HepG2 (cell line): Measurements from ENCODE around the gene PPP2R5D. TPM values are rescaled to one million over a fixed set of nuclear protein-coding genes. Genes with fewer than 3 reads are reported as not detected.
A peak's percentile ranks its signal among the peaks of the same experiment; 100 is the strongest.

Experiments
- BHLHE40 ChIP-seq: IDR thresholded peaks from 2 replicates; pipeline ENCODE4 v1.6.1; 2011; ENCODE audit warnings: low read length, improper control_type of control experiment
- CREB1 ChIP-seq, 2 experiments: fragments of 450-650 bp in 1 of 2; IDR thresholded peaks; 2 replicates each; pipeline ENCODE4 v1.6.1; 2016 to 2017; ENCODE audit warnings: control low read depth in 1 of 2, mild to moderate bottlenecking in 1 of 2, missing compliant biosample characterization in 1 of 2, missing genetic modification characterization in 1 of 2
- EEA1 ChIP-seq: sonication (generic); formaldehyde crosslinking; IDR thresholded peaks from 2 replicates; pipeline ENCODE4 v1.5.1; 2020; ENCODE audit warnings: mild to moderate bottlenecking, missing genetic modification reagents, borderline replicate concordance
- GTF2F1 ChIP-seq: fragments of 150-350 bp; IDR thresholded peaks from 2 replicates; pipeline ENCODE4 v1.6.1; 2014; ENCODE audit warnings: low read length
- IKZF4 ChIP-seq: sonication (generic); formaldehyde crosslinking; IDR thresholded peaks from 2 replicates; pipeline ENCODE4 v1.5.1; 2020; ENCODE audit warnings: borderline replicate concordance, mild to moderate bottlenecking, low read depth, missing genetic modification reagents; ENCODE audit errors: not compliant biosample characterization
- IRF2 ChIP-seq: IDR thresholded peaks from 2 replicates; pipeline ENCODE4 v1.6.1; 2018; ENCODE audit warnings: missing genetic modification reagents, missing compliant biosample characterization
- KAT8 ChIP-seq: IDR thresholded peaks from 2 replicates; pipeline ENCODE4 v1.6.1; 2016; ENCODE audit warnings: missing genetic modification reagents, missing compliant biosample characterization
- NPAS2 ChIP-seq: sonication (generic); formaldehyde crosslinking; IDR thresholded peaks from 2 replicates; pipeline ENCODE4 v1.8.0; 2022; ENCODE audit warnings: mild to moderate bottlenecking, missing genetic modification reagents, borderline replicate concordance
- ONECUT2 ChIP-seq: sonication (generic); formaldehyde crosslinking; IDR thresholded peaks from 2 replicates; pipeline ENCODE4 v1.4.0; 2020; ENCODE audit warnings: missing genetic modification reagents
- SP4 ChIP-seq: sonication (generic); formaldehyde crosslinking; IDR thresholded peaks from 2 replicates; pipeline ENCODE4 v1.8.1; 2023; ENCODE audit warnings: mild to moderate bottlenecking, missing genetic modification reagents
- TGIF2 ChIP-seq: IDR thresholded peaks from 2 replicates; pipeline ENCODE4 v1.6.1; 2016; ENCODE audit warnings: control low read depth, missing compliant biosample characterization
- U2AF1 ChIP-seq: fragments of 200-400 bp; formaldehyde crosslinking; optimal IDR thresholded peaks from 2 replicates; pipeline ENCODE3; 2017; ENCODE audit warnings: mild to moderate bottlenecking, low read depth, low read length
- ZMAT5 ChIP-seq: sonication (generic); formaldehyde crosslinking; IDR thresholded peaks from 2 replicates; pipeline ENCODE4 v1.5.0; 2020; ENCODE audit warnings: mild to moderate bottlenecking, low read depth, missing genetic modification reagents, borderline replicate concordance
- ZMYM3 ChIP-seq: sonication (generic); formaldehyde crosslinking; IDR thresholded peaks from 2 replicates; pipeline ENCODE4 v1.5.1; 2020; ENCODE audit warnings: mild to moderate bottlenecking, missing genetic modification reagents
- ZNF234 ChIP-seq: sonication (generic); formaldehyde crosslinking; conservative IDR thresholded peaks from 2 replicates; pipeline ENCODE4 v1.5.1; 2020; ENCODE audit warnings: mild to moderate bottlenecking, missing genetic modification reagents
- ZNF350 ChIP-seq: sonication (generic); formaldehyde crosslinking; IDR thresholded peaks from 2 replicates; pipeline ENCODE4 v1.4.0; 2020; ENCODE audit warnings: mild to moderate bottlenecking, low read depth, missing genetic modification reagents, borderline replicate concordance
- ZNF44 ChIP-seq: sonication (generic); formaldehyde crosslinking; IDR thresholded peaks from 2 replicates; pipeline ENCODE4 v1.5.1; 2020; ENCODE audit warnings: mild to moderate bottlenecking, missing genetic modification reagents
- ZNF75D ChIP-seq: sonication (generic); formaldehyde crosslinking; IDR thresholded peaks from 2 replicates; pipeline ENCODE4 v1.8.1; 2023; ENCODE audit warnings: missing genetic modification reagents, mild to moderate bottlenecking, borderline replicate concordance
- ZNF782 ChIP-seq: sonication (generic); formaldehyde crosslinking; IDR thresholded peaks from 2 replicates; pipeline ENCODE4 v1.4.0; 2020; ENCODE audit warnings: missing genetic modification reagents, mild to moderate bottlenecking, borderline replicate concordance
- ZSCAN12 ChIP-seq: sonication (generic); formaldehyde crosslinking; IDR thresholded peaks from 2 replicates; pipeline ENCODE4 v1.9.0; 2021; ENCODE audit warnings: mild to moderate bottlenecking, missing genetic modification reagents
- polyA plus RNA-seq, 8 experiments: library from polyadenylated mRNA; depleted of rRNA in 3 of 8; stranded (reverse) in 7 of 8; unstranded in 1 of 8; fragments of >200 nt; fragmentation: Illumina TruSeq in 4 of 8; extraction: Trizol in 4 of 8; gene quantifications; 2 replicates each; pipeline versions ENCODE4 v1.2.1 to v1.2.3, GENCODE V29; 2011 to 2016; ENCODE audit warnings: low read depth in 4 of 8, missing spikeins in 1 of 8, mixed read lengths in 1 of 8; ENCODE audit not compliant: insufficient read depth in 1 of 8
- total RNA-seq, 5 experiments: library from RNA; depleted of rRNA; stranded (reverse); fragments of >200 nt; fragmentation: Illumina TruSeq; extraction: Trizol; gene quantifications; 2 replicates each; pipeline ENCODE4 v1.2.3, GENCODE V29; 2016; ENCODE audit warnings: low read depth in 1 of 5
- TF ChIP-seq, protein P1 (sequence below): sonication (generic); formaldehyde crosslinking; IDR thresholded peaks from 2 replicates; pipeline ENCODE4 v1.4.0; 2020; ENCODE audit warnings: missing genetic modification reagents
- TF ChIP-seq, protein P2 (sequence below): sonication (generic); formaldehyde crosslinking; IDR thresholded peaks from 2 replicates; pipeline ENCODE4 v1.4.0; 2020; ENCODE audit warnings: missing genetic modification reagents; ENCODE audit errors: not compliant biosample characterization

Gene PPP2R5D
- total and polyA plus RNA-seq, 2 of the 13 experiments (the other 11 are each of a cell fraction or from before 2014, with no cell fraction given) = 53.7 to 60.4 TPM

DNA sequence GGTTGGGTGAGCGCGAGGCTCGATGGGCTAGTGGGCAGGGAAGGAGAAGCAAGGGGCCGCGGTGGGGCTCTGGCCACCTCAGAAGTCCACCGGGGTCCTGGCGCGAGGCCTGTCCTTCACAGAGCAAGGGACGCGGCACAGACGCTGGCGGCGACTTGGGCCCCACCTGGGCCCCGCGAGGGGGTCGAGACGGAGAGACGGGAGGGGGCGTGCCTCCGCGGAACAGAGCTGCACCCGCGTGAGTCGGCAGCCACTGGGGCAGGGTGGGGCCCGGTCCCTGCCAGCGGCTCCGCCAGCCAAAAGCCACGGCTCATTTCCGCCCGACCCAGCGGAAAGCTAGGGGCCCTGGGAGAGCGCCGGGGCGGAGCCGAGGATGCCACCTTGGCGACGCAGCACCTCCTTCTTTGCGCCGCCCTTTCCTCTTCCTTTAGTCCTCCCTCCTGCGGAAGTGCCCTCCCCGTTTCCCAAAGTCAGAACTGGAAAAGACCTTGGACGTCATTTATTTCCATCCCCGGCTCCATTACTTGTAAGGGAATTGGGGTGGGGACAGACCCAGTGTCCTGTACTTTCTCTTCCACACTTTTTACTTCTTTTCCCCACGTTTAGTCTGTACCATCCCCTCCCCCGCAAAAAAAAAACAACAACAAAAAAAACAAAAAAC, 69.3 kb downstream of the PPP2R5D start, which contains the start of gene CUL7 (continued):
- no peak for TF ChIP-seq ZMAT5 (CRISPR knock-in tag)
- peak; percentile 86 for TF ChIP-seq SP4 (CRISPR knock-in tag)
- TF ChIP-seq EEA1 (CRISPR knock-in tag) = 0 out of 2 replicates have a peak, but pooled peaks have one; percentile 38
- no peak for TF ChIP-seq GTF2F1
- TF ChIP-seq U2AF1 = peak; percentile 62
- 0 out of 2 replicates have a peak, but pooled peaks have one; percentile 44 for TF ChIP-seq ZNF75D
- TF ChIP-seq ZNF44 (CRISPR knock-in tag) = no peak; the same call in 1 of the 2 replicates
- peak; percentile 66; the same call in 1 of the 2 replicates for TF ChIP-seq ZSCAN12
- TF ChIP-seq, protein P1, sequence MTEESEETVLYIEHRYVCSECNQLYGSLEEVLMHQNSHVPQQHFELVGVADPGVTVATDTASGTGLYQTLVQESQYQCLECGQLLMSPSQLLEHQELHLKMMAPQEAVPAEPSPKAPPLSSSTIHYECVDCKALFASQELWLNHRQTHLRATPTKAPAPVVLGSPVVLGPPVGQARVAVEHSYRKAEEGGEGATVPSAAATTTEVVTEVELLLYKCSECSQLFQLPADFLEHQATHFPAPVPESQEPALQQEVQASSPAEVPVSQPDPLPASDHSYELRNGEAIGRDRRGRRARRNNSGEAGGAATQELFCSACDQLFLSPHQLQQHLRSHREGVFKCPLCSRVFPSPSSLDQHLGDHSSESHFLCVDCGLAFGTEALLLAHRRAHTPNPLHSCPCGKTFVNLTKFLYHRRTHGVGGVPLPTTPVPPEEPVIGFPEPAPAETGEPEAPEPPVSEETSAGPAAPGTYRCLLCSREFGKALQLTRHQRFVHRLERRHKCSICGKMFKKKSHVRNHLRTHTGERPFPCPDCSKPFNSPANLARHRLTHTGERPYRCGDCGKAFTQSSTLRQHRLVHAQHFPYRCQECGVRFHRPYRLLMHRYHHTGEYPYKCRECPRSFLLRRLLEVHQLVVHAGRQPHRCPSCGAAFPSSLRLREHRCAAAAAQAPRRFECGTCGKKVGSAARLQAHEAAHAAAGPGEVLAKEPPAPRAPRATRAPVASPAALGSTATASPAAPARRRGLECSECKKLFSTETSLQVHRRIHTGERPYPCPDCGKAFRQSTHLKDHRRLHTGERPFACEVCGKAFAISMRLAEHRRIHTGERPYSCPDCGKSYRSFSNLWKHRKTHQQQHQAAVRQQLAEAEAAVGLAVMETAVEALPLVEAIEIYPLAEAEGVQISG (CRISPR knock-in tag) = peak; percentile 91
- TF ChIP-seq, protein P2, sequence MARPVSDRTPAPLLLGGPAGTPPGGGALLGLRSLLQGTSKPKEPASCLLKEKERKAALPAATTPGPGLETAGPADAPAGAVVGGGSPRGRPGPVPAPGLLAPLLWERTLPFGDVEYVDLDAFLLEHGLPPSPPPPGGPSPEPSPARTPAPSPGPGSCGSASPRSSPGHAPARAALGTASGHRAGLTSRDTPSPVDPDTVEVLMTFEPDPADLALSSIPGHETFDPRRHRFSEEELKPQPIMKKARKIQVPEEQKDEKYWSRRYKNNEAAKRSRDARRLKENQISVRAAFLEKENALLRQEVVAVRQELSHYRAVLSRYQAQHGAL = no peak
- TF ChIP-seq IKZF4 (CRISPR knock-in tag) = peak; percentile 88
- TF ChIP-seq IRF2 (CRISPR knock-in tag) = peak; percentile 96
- TF ChIP-seq ONECUT2 (CRISPR knock-in tag) = no peak
- no peak for TF ChIP-seq TGIF2
- peak; percentile 97 for TF ChIP-seq ZNF782 (CRISPR knock-in tag)
- TF ChIP-seq NPAS2 (CRISPR knock-in tag) = no peak
- TF ChIP-seq ZMYM3 = no peak
- TF ChIP-seq KAT8 = peak; percentile 97
- no peak for TF ChIP-seq BHLHE40
- peak; percentile 93; the same call in 1 of the 2 replicates for TF ChIP-seq ZNF234
- peak; percentile 29; the same call in 1 of the 2 replicates for TF ChIP-seq CREB1 (IDR thresholded peaks at IDR 0.05)
- peak; percentile 88 for TF ChIP-seq CREB1 (CRISPR knock-in tag; IDR thresholded peaks at IDR 0.05)
- peak; percentile 94 for TF ChIP-seq ZNF350
